Epithelial cell of prostate (primary cell): Measurements from ENCODE around the gene TMEM120B.
A peak's percentile ranks its signal among the peaks of the same experiment; 100 is the strongest.

Source experiments
- DNase-seq: peaks from one replicate; pipeline ENCODE4 v3.0.0-alpha.2; 2011; ENCODE audit warnings: low read depth, low spot score
- H3K27ac ChIP-seq: fragments of 450-650 bp; 2 replicates; pipeline ENCODE4 v1.5.1; 2017; ENCODE audit warnings: mild to moderate bottlenecking

TMEM120B gene

DNA sequence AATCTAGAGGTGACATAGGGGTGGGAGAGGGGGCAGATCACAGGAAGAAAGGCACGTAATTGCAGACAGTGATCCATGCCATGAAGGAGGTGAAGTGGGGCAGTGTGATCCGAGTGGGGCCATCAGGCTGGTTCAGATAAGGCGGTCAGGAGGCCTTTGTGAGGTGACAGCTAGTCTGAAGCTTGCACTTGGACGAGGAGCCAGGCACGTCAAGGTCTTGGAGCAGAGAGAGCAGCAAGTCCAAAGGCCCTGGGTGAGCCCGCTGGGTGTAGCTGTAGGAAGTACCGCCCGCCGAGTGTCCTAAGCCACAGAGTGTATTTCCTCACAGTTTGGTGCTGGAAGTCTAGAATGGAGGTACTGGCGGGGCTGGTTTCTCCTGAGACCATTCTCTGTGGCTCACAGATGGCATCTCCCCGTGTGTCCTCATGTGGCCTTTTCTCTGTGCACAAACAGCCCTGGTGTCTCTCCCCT lies 57.3 kb downstream of the TMEM120B start:
- no peak for DNase-seq
- no peak overlapping the region for H3K27ac ChIP-seq

- H3K27ac ChIP-seq = no peak overlapping the region
- DNase-seq = no peak
Measured at GRCh38 chr12:121770388-121770787, 57.8 kb downstream of the TMEM120B start.

- DNase-seq = no peak
Measured at GRCh38 chr12:121770813-121771625, 58.5 kb downstream of the TMEM120B start.

DNA sequence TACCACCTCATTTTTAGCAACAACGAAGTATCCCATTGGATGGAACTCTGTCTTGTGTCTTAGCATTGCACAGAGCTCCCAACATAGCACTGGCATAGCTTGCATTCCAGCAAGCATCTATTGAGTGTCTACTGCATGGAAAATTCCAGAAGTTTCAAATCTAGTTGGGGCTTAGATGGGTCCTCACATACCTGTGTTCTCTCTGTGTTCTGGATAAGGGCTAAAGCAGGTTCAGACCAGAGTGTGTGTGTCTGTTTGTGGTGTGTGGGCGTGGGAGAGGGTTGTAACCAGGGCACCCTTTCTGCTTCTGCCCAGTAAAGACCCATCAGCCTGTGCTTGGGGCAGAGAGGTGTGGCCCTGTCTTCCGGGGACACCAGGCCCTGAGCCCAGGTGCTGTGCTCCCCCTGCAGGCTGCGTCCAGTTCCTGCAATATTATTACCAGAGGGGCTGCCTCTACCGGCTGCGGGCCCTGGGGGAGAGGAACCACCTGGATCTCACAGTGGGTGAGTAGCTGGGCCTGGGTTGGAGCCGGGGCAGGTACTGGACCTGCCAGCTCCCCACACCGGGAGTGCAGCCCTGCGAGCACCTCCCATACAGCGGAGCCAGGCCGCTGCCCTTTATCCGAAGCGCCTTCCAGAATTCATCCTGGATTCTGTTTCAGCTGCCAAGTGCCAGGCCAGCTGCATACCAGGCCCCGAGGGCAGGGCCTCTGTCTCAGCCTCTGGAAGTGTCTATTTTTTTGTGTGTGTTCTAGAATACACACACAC lies 60.6 kb downstream of the TMEM120B start:
- DNase-seq = no peak
- H3K27ac ChIP-seq = no peak overlapping the region

More at GRCh38 chr12:121770813-121771625, 58.5 kb downstream of the TMEM120B start:
- H3K27ac ChIP-seq = no peak overlapping the region

GRCh38 chr12:121774968-121775474 lies 62.5 kb downstream of the TMEM120B start:
- no peak overlapping the region for H3K27ac ChIP-seq
- no peak for DNase-seq

GRCh38 chr12:121775501-121775900 lies 62.9 kb downstream of the TMEM120B start:
- H3K27ac ChIP-seq = no peak overlapping the region
- DNase-seq = no peak

DNA sequence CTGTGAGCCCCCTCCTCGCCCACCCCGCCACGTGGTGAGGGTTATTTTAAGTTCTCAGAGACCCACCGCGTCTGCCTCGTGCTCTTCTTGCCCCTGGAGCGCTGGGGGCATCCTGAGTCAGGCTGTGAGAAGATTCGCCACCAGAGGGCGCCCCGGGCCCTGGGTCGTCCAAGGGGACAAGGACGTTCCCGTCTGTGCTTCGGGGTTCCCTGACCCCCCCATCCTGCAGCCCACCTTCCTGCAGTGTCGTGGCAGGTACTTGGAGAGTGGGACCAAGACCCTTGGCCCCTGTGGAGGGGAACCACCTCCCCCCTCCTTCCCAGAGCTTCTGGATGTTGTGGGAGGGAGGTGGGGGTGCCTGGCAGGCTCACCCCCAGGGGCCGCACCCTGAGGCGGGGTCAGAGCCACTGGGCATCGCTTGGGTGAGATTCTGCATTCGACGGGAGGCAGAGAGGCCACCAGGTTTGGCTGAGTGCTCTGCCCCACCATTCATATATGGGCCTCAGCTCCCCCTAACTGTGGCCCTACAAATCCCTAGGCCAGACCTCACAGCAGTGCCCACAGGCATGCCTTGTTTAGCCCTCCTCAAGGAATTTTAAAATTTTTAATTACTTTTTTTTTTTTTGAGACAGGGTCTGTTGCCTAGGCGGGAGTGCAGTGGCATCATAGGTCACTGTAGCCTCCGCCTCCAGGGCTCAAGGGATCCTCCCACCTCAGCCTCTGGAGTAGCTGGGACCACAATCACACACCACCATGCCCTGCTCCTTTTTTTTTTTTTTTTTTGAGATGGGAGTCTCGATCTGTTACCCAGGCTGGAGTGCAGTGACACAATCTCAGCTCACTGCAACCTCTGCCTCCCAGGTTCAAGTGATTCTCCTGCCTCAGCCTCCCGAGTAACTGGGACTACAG lies 63.9 kb downstream of the TMEM120B start:
- H3K27ac ChIP-seq = no peak overlapping the region
- no peak for DNase-seq

GRCh38 chr12:121778567-121779421 lies 66.2 kb downstream of the TMEM120B start:
- no peak for DNase-seq
- H3K27ac ChIP-seq = no peak overlapping the region

GRCh38 chr12:121779422-121779895 lies 66.9 kb downstream of the TMEM120B start:
- H3K27ac ChIP-seq = no peak overlapping the region
- DNase-seq = no peak

GRCh38 chr12:121780429-121780828 lies 67.9 kb downstream of the TMEM120B start:
- H3K27ac ChIP-seq = no peak overlapping the region
- DNase-seq = no peak

GRCh38 chr12:121781484-121781997 lies 69.0 kb downstream of the TMEM120B start:
- H3K27ac ChIP-seq = peak overlapping the region; percentile 52
- DNase-seq = no peak

DNA sequence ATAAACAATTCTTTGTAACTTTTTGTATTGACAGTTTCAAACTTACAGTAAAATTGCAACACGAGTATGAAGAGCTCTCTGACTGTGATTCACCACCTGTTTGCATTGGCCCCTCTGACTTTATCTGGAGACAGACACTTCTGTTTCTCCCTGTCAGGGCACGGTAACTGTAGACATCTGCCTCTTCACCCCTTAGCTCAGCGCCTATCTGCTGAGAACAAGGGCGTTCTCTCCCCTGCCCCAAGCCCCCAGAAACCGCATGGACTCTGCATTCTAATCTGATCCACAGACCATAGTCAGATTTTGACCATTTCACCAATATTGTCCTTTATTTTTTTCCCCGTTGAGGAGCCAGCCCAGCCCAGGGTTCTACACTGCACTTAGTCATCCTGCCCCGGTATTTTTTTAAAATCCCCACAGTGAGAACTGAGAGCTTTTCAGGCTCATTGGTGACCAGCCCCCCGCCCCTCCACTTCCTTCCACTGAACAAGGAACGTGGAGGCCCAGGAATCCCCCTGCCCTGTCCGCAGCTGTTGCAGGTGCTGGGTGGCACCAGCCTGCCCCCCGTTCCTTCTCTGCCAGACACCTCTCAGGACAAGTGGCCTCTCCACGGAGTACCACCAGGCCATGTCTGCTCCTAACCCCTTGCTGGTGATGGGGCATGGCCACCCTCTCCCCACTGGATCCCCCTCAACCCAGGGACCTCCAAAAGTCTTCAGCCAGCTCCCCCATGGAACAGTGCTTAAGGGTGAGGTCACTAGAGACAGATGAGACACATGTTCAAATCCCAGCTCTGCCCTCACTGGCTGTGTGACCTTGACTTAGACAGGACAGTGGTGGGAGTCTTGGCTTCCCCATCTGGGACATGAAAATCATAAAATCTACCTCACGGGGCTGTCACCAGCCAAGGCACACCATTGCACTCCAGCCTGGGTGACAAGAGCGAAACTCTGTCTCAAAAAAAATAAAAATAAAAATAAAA lies 69.7 kb downstream of the TMEM120B start:
- DNase-seq = no peak
- H3K27ac ChIP-seq = peak overlapping the region; percentile 52

DNA sequence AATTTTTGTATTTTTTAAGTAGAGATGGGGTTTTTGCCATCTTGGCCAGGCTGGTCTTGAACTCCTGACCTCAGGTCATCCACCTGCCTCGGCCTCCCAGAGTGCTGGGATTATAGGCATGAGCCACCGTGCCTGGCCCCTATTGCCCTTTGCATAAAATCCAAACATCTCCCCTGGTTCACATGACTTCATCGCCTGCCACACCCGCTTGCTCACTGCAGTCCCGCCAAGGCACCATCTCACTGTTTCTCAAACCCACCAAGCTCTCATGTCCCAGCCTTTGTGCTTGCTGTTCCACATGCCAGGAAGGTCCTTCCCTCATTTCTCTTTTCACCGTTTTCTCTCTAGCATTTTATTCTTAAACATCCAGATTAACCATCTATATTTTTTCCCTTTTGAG lies 71.2 kb downstream of the TMEM120B start:
- DNase-seq = no peak
- H3K27ac ChIP-seq = peak overlapping the region; percentile 98

- DNase-seq = peak; percentile 84
- H3K27ac ChIP-seq = peak overlapping the region; percentile 98
Measured at GRCh38 chr12:121784460-121784859, 71.9 kb downstream of the TMEM120B start.

GRCh38 chr12:121786440-121786825 lies 73.9 kb downstream of the TMEM120B start:
- H3K27ac ChIP-seq = peak overlapping the region; percentile 98
- peak; percentile 97 for DNase-seq

GRCh38 chr12:121787063-121788025 lies 74.8 kb downstream of the TMEM120B start:
- DNase-seq = no peak
- peak overlapping the region; percentile 98 for H3K27ac ChIP-seq
